Smooth muscle cell (in vitro differentiated cells): Measurements from ENCODE around the gene TTLL3. TPM values are rescaled to one million over a fixed set of nuclear protein-coding genes. Genes with fewer than 3 reads are reported as not detected.
A peak's percentile ranks its signal among the peaks of the same experiment; 100 is the strongest.

ENCODE experiments used
- DNase-seq: peaks from one replicate; lab custom pipeline; 2025; ENCODE audit not compliant: unreplicated experiment; lab: John Stamatoyannopoulos, UW
- H2AFZ ChIP-seq: fragments of 200-600 bp; sonication (generic); 2 replicates; pipeline ENCODE4 v1.6.0; 2016; ENCODE audit warnings: antibody characterized with exemption, low read depth, mild to moderate bottlenecking
- H3F3A ChIP-seq: fragments of 200-600 bp; sonication (generic); 2 replicates; pipeline ENCODE4 v1.6.0; 2017; ENCODE audit warnings: antibody characterized with exemption, low read depth
- H3K27ac ChIP-seq: fragments of 200-600 bp; sonication (generic); 2 replicates; pipeline ENCODE4 v1.5.1; 2016; ENCODE audit warnings: low read depth, mild to moderate bottlenecking
- H3K27me3 ChIP-seq: fragments of 200-600 bp; sonication (generic); 2 replicates; pipeline ENCODE4 v1.6.1; 2016; ENCODE audit warnings: low read depth, mild to moderate bottlenecking
- H3K36me3 ChIP-seq: fragments of 200-600 bp; sonication (generic); 2 replicates; pipeline ENCODE4 v1.5.1; 2016; ENCODE audit warnings: low read depth
- H3K4me1 ChIP-seq: fragments of 200-600 bp; sonication (generic); 2 replicates; pipeline ENCODE4 v1.5.1; 2016; ENCODE audit warnings: low read depth
- H3K4me2 ChIP-seq: fragments of 200-600 bp; sonication (generic); 2 replicates; pipeline ENCODE4 v1.6.0; 2016; ENCODE audit warnings: mild to moderate bottlenecking
- H3K4me3 ChIP-seq: fragments of 200-600 bp; sonication (generic); 2 replicates; pipeline ENCODE4 v1.5.1; 2016; ENCODE audit warnings: mild to moderate bottlenecking
- H3K79me2 ChIP-seq: fragments of 200-600 bp; sonication (generic); 2 replicates; pipeline ENCODE4 v1.6.0; 2016; ENCODE audit warnings: low read depth, mild to moderate bottlenecking
- H3K9ac ChIP-seq: fragments of 200-600 bp; sonication (generic); 2 replicates; pipeline ENCODE4 v1.6.0; 2016; ENCODE audit warnings: low read depth
- H3K9me3 ChIP-seq: fragments of 200-600 bp; sonication (generic); replicated peaks from 2 replicates; pipeline ENCODE4 v1.5.1; 2016; ENCODE audit warnings: low read depth
- H4K20me1 ChIP-seq: fragments of 200-600 bp; sonication (generic); 2 replicates; pipeline ENCODE4 v1.6.0; 2016; ENCODE audit warnings: low read depth
- CTCF ChIP-seq: fragments of 200-600 bp; sonication (generic); IDR thresholded peaks from 2 replicates; pipeline ENCODE4 v1.5.1; 2017; ENCODE audit warnings: borderline replicate concordance, mild to moderate bottlenecking, antibody characterized with exemption; ENCODE audit not compliant: insufficient read depth, poor library complexity, severe bottlenecking
- WGBS: methylation state at CpG from one replicate; pipeline ENCODE4 v1.1.7; 2016; ENCODE audit warnings: low lambda C conversion rate; 5-methylcytosine and 5-hydroxymethylcytosine counted together
- polyA plus RNA-seq: library from polyadenylated mRNA; unstranded; fragments of >200 nt; fragmentation: Nextera tagmentation; extraction: Ambion mirVana; gene quantifications from 2 replicates; pipeline ENCODE4 v1.2.1, GENCODE V29; 2016
- total RNA-seq: library from RNA; depleted of rRNA; stranded (reverse); fragments of >200 nt; gene quantifications from 2 replicates; pipeline ENCODE4 v1.2.3, GENCODE V29; 2014

The TTLL3 gene
- total and polyA plus RNA-seq, 2 experiments from 2014 or later = 16.4 to 25.6 TPM

DNA sequence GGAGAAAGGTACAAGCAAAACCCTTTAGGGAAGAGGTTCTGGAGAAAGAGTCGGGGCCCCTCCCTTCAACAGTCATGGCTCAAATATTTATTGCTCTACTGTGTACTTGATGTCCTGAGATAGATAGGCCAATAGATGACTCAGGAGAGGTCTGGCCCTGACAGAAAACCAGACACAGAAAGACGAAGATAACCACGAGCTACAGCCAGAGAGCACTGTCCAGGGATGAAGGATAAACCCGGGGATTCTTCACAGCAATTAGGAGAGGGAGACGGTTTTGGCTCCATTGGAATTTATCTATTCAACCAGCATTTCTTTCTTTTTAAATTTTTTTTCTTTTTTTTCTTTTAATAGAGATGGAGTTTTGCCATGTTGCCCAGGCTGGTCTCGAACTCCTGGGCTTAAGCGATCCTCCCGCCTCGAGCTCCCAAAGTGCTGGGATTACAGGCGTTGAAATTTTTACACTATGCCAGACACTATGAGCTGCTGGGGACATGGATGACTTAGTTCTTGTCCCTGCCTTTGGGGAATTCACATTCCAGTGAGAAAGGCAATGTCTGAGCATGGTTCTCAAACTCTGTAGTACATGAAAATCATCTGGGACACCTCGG lies 74.6 kb downstream of the TTLL3 start:
- Histone ChIP-seq H3K4me2 (peak overlapping the region; percentile 74), H3K27ac (peak overlapping the region; percentile 96), H3K9ac (peak overlapping the region; percentile 51), H3K79me2 (no peaks in the 10 kb centered on the region), H2AFZ (no peak overlapping the region), H3K4me3 (no peak overlapping the region), H3K27me3 (no peaks in the 10 kb centered on the region), H3K36me3 (no peaks in the 10 kb centered on the region), H3F3A (peaks cover 20% of the 10 kb centered on the region), H3K9me3 (no peaks in the 10 kb centered on the region), H3K4me1 (peaks cover 6% of the 10 kb centered on the region), H4K20me1 (no peaks in the 10 kb centered on the region)
- 5% methylated on average over 11 of the region's 11 CpGs for WGBS
- TF ChIP-seq CTCF = no peak
- DNase-seq = no peak

Other genes starting within 250 kb of the TTLL3 start
- gene MTMR14, start 160.8 kb upstream of the TTLL3 start, total RNA-seq = 13.6 and 14.0 TPM in 2 replicates
- 21.5 and 24.3 TPM in 2 replicates for gene MTMR14, start 160.8 kb upstream of the TTLL3 start, polyA plus RNA-seq
- gene CPNE9, start 106.4 kb upstream of the TTLL3 start, total RNA-seq = not detected in 2 replicates
- gene CPNE9, start 106.4 kb upstream of the TTLL3 start, polyA plus RNA-seq = 0.44 TPM in 1 of 2 replicates, not detected in the other
- gene BRPF1, start 78.5 kb upstream of the TTLL3 start, total RNA-seq = 11.5 and 13.9 TPM in 2 replicates
- 14.3 and 17.1 TPM in 2 replicates for gene BRPF1, start 78.5 kb upstream of the TTLL3 start, polyA plus RNA-seq
- gene OGG1, start 60.3 kb upstream of the TTLL3 start, total RNA-seq = 13.4 and 16.0 TPM in 2 replicates
- 22.3 and 24.6 TPM in 2 replicates for gene OGG1, start 60.3 kb upstream of the TTLL3 start, polyA plus RNA-seq
- 3.9 and 6.4 TPM in 2 replicates for gene CAMK1, start 40.3 kb upstream of the TTLL3 start, total RNA-seq
- gene CAMK1, start 40.3 kb upstream of the TTLL3 start, polyA plus RNA-seq = 6.3 and 10.9 TPM in 2 replicates
- 50.9 and 51.8 TPM in 2 replicates for gene TADA3, start 17.8 kb upstream of the TTLL3 start, total RNA-seq
- 72.5 and 79.6 TPM in 2 replicates for gene TADA3, start 17.8 kb upstream of the TTLL3 start, polyA plus RNA-seq
- gene ARPC4, start 17.2 kb upstream of the TTLL3 start, total RNA-seq = 93.9 and 143 TPM in 2 replicates
- 128 and 130 TPM in 2 replicates for gene ARPC4, start 17.2 kb upstream of the TTLL3 start, polyA plus RNA-seq
- gene RPUSD3, start 33.7 kb downstream of the TTLL3 start, total RNA-seq = 49.7 and 62.8 TPM in 2 replicates
- 84.6 and 106 TPM in 2 replicates for gene RPUSD3, start 33.7 kb downstream of the TTLL3 start, polyA plus RNA-seq
- gene CIDEC, start 70.0 kb downstream of the TTLL3 start, total RNA-seq = not detected in 2 replicates
- not detected in 2 replicates for gene CIDEC, start 70.0 kb downstream of the TTLL3 start, polyA plus RNA-seq
- gene JAGN1, start 80.3 kb downstream of the TTLL3 start, total RNA-seq = 32.3 and 36.8 TPM in 2 replicates
- 37.3 and 49.8 TPM in 2 replicates for gene JAGN1, start 80.3 kb downstream of the TTLL3 start, polyA plus RNA-seq
- 2.6 and 4.9 TPM in 2 replicates for gene IL17RE, start 92.6 kb downstream of the TTLL3 start, total RNA-seq
- gene IL17RE, start 92.6 kb downstream of the TTLL3 start, polyA plus RNA-seq = 0.32 and 3.4 TPM in 2 replicates
- 27.0 and 37.3 TPM in 2 replicates for gene IL17RC, start 106.8 kb downstream of the TTLL3 start, total RNA-seq
- gene IL17RC, start 106.8 kb downstream of the TTLL3 start, polyA plus RNA-seq = 36.7 and 41.3 TPM in 2 replicates
- 25.8 and 26.4 TPM in 2 replicates for gene CRELD1, start 123.6 kb downstream of the TTLL3 start, total RNA-seq
- 55.9 and 68.6 TPM in 2 replicates for gene CRELD1, start 123.6 kb downstream of the TTLL3 start, polyA plus RNA-seq
- 0.85 and 1.3 TPM in 2 replicates for gene PRRT3, start 142.1 kb downstream of the TTLL3 start, total RNA-seq
- gene PRRT3, start 142.1 kb downstream of the TTLL3 start, polyA plus RNA-seq = 2.4 and 4.2 TPM in 2 replicates
- 111 and 122 TPM in 2 replicates for gene EMC3, start 176.6 kb downstream of the TTLL3 start, total RNA-seq
- 100 and 114 TPM in 2 replicates for gene EMC3, start 176.6 kb downstream of the TTLL3 start, polyA plus RNA-seq
- gene FANCD2, start 216.2 kb downstream of the TTLL3 start, total RNA-seq = 5.6 and 7.6 TPM in 2 replicates
- gene FANCD2, start 216.2 kb downstream of the TTLL3 start, polyA plus RNA-seq = 4.4 and 5.8 TPM in 2 replicates